Endothelial cell of umbilical vein (primary cell): Measurements from ENCODE around the gene TIAM1. TPM values are rescaled to one million over a fixed set of nuclear protein-coding genes. Genes with fewer than 3 reads are reported as not detected.

Experiments used
- BruUV-seq: library from RNA; stranded (reverse); fragments of 400-500 nt; replicated peaks from 2 replicates; lab custom pipeline; 2021; lab: Mats Ljungman, UMichigan
- CTCF ChIA-PET: fragments of 300-600, 350-600 bp; sonication (Branson Sonifier 250); formaldehyde crosslinking; loops from one replicate; lab custom pipeline; 2021; ENCODE audit warnings: antibody characterized with exemption, inconsistent platforms; lab: Charles Lee
- POLR2A ChIA-PET: fragments of 300-600, 350-600 bp; sonication (Branson Sonifier 250); formaldehyde crosslinking; loops from one replicate; lab custom pipeline; 2021; ENCODE audit warnings: antibody characterized with exemption, inconsistent platforms; lab: Charles Lee
- DNase-seq: peaks from one replicate; pipeline ENCODE4 v3.0.0-alpha.2; 2011; ENCODE audit warnings: low read depth, low spot score
- FAIRE-seq: peaks from 2 replicates; lab custom pipeline; 2011; peaks lifted over from hg19 to GRCh38; lab: Jason Lieb, UNC
- H2AFZ ChIP-seq: 2 replicates; pipeline ENCODE4 v1.6.0; 2012; ENCODE audit warnings: low read depth, low read length, control low read depth, inconsistent platforms
- H3K27ac ChIP-seq: 2 replicates; pipeline ENCODE4 v1.5.1; 2011; ENCODE audit warnings: low read depth, mild to moderate bottlenecking, control low read depth, low read length, moderate library complexity; ENCODE audit not compliant: insufficient read depth
- H3K27me3 ChIP-seq, 2 experiments: 2 replicates each; pipeline versions ENCODE4 v1.6.0 to v1.6.1; 2011; ENCODE audit warnings: low read length in 2 of 2, mixed read lengths in 1 of 2; ENCODE audit not compliant: control insufficient read depth in 2 of 2, insufficient read depth in 2 of 2
- H3K36me3 ChIP-seq, 2 experiments: 2 replicates in 1 of 2; 3 replicates in 1 of 2; pipeline ENCODE4 v1.5.1; 2011; ENCODE audit warnings: low read length in 2 of 2, mild to moderate bottlenecking in 1 of 2, moderate library complexity in 1 of 2; ENCODE audit not compliant: control insufficient read depth in 2 of 2, insufficient read depth in 2 of 2; ENCODE audit errors: extremely low read depth in 1 of 2
- H3K4me1 ChIP-seq: 3 replicates; pipeline ENCODE4 v1.5.1; 2011; ENCODE audit warnings: mild to moderate bottlenecking, low read length; ENCODE audit not compliant: control insufficient read depth, insufficient read depth; ENCODE audit errors: extremely low read depth
- H3K4me2 ChIP-seq: 2 replicates; pipeline ENCODE4 v1.6.1; 2011; ENCODE audit warnings: low read length, control low read depth, mixed read lengths; ENCODE audit not compliant: insufficient read depth
- H3K4me3 ChIP-seq, 3 experiments: fragments of 200-600 bp in 1 of 3; sonication (generic), shearing (Covaris generic) in 1 of 3; replicated peaks in 1 of 3; 2 replicates each; pipeline ENCODE4 v1.5.1; 2011 to 2016; ENCODE audit warnings: control low read depth in 3 of 3, low read length in 3 of 3, mild to moderate bottlenecking in 2 of 3, inconsistent platforms in 1 of 3, low read depth in 1 of 3, moderate library complexity in 1 of 3; ENCODE audit not compliant: insufficient read depth in 1 of 3
- H3K79me2 ChIP-seq: 2 replicates; pipeline ENCODE4 v1.6.0; 2012; ENCODE audit warnings: low read length, inconsistent platforms; ENCODE audit not compliant: control insufficient read depth, insufficient read depth
- H3K9ac ChIP-seq: replicated peaks from 2 replicates; pipeline ENCODE3; 2011; ENCODE audit warnings: low read length, control low read depth; ENCODE audit not compliant: insufficient read depth; ENCODE audit errors: extremely low read depth
- H3K9me1 ChIP-seq: replicated peaks from 3 replicates; pipeline ENCODE4 v1.6.0; 2011; ENCODE audit warnings: mild to moderate bottlenecking, low read length; ENCODE audit not compliant: control insufficient read depth, insufficient read depth; ENCODE audit errors: extremely low read depth
- H3K9me3 ChIP-seq: replicated peaks from 2 replicates; pipeline ENCODE4 v1.5.1; 2012; ENCODE audit warnings: low read length, inconsistent platforms; ENCODE audit not compliant: control insufficient read depth, insufficient read depth
- H4K20me1 ChIP-seq: replicated peaks from 2 replicates; pipeline ENCODE3; 2011; ENCODE audit warnings: mild to moderate bottlenecking, low read length; ENCODE audit not compliant: control insufficient read depth, insufficient read depth; ENCODE audit errors: extremely low read depth
- EZH2 ChIP-seq: IDR thresholded peaks from 2 replicates; pipeline ENCODE4 v1.6.1; 2012; ENCODE audit warnings: borderline replicate concordance, low read depth, mild to moderate bottlenecking, moderate library complexity, low read length, inconsistent platforms; ENCODE audit not compliant: severe bottlenecking
- FOS ChIP-seq: IDR thresholded peaks from 2 replicates; pipeline ENCODE4 v1.6.1; 2011; ENCODE audit warnings: mild to moderate bottlenecking, low read length, moderate library complexity, borderline replicate concordance; ENCODE audit not compliant: insufficient read depth
- GATA2 ChIP-seq: IDR thresholded peaks from 2 replicates; pipeline ENCODE4 v1.7.0; 2011; ENCODE audit warnings: low read depth, mild to moderate bottlenecking, moderate library complexity, mixed read lengths, low read length; ENCODE audit not compliant: insufficient read length, insufficient read depth
- JUN ChIP-seq: IDR thresholded peaks from 2 replicates; pipeline ENCODE4 v1.6.1; 2011; ENCODE audit warnings: borderline replicate concordance, low read depth; ENCODE audit not compliant: insufficient read length, insufficient read depth
- MYC ChIP-seq: IDR thresholded peaks from one replicate; pipeline ENCODE4 v1.6.1; 2011; ENCODE audit warnings: mild to moderate bottlenecking, low read depth, low read length
- POLR2AphosphoS5 ChIP-seq: IDR thresholded peaks from 2 replicates; pipeline ENCODE4 v1.6.1; 2012; ENCODE audit warnings: low read depth, mild to moderate bottlenecking, control low read depth, low read length, moderate library complexity; ENCODE audit not compliant: insufficient read depth
- dilution Hi-C: fragments of 300-500 bp; cut with MboI; formaldehyde crosslinking; loops from one replicate; pipeline ENCODE4 v1.15.0; 2019; ENCODE audit warnings: low sequenced_read_pairs; ENCODE audit not compliant: extremely low pct_ligation_motif_present
- intact Hi-C: fragments of 100-400 bp; cut with micrococcal nuclease; formaldehyde crosslinking; loops from one replicate; pipeline ENCODE4 v1.10.0; 2022
- polyA plus RNA-seq, 4 experiments: library from polyadenylated mRNA; depleted of rRNA in 3 of 4; stranded (reverse) in 3 of 4; unstranded in 1 of 4; fragments of >200 nt; gene quantifications; 2 replicates each; pipeline versions ENCODE4 v1.2.1 to v1.2.3, GENCODE V29; 2011 to 2012; ENCODE audit warnings: missing spikeins in 1 of 4
- total RNA-seq: library from RNA; stranded (reverse); gene quantifications from 2 replicates; pipeline ENCODE4 v1.2.3, GENCODE V29; 2021
- TF ChIP-seq, protein P1 (sequence below): IDR thresholded peaks from 2 replicates; pipeline ENCODE4 v1.6.1; 2011; ENCODE audit not compliant: insufficient read depth, insufficient read length
- TF ChIP-seq, protein P2 (sequence below), 2 donors: IDR thresholded peaks; 1 replicate in 1 of 2; 2 replicates in 1 of 2; pipeline ENCODE4 v1.5.1; 2011; ENCODE audit warnings: low read length in 2 of 2, mild to moderate bottlenecking in 2 of 2, moderate library complexity in 2 of 2, control low read depth in 1 of 2, inconsistent platforms in 1 of 2, low read depth in 1 of 2; ENCODE audit not compliant: insufficient read depth in 1 of 2; ENCODE audit errors: extremely low read depth in 1 of 2

The TIAM1 gene
- total and polyA plus RNA-seq, 2 donors (not counting 3 experiments of a cell fraction or from before 2014, with no cell fraction given): 0.21 to 0.86 TPM

DNA sequence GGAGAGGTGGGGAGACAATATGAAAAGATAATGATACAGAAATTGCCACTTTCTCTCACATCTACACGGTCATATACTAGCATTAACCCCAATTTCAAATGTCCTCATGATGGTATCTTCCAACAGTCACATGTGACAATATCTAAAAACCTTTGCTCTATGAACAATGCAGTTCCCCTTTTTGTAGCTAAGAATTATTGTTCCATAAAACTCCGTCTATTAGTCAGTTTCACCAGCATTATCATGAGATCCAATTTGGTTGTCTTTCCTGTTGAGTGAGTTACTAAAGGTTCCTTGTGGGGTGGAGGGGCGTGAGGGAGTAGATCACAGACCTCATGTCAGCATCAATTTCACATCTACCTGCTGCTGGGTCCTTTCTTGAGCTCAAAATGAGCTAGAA is 1.7 kb downstream of the TIAM1 start:
- no peak for TF ChIP-seq FOS
- TF ChIP-seq, protein P1, sequence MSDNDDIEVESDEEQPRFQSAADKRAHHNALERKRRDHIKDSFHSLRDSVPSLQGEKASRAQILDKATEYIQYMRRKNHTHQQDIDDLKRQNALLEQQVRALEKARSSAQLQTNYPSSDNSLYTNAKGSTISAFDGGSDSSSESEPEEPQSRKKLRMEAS: no peak
- no peak for TF ChIP-seq POLR2AphosphoS5
- no peak for TF ChIP-seq GATA2
- no peak for TF ChIP-seq MYC
- TF ChIP-seq, protein P2, sequence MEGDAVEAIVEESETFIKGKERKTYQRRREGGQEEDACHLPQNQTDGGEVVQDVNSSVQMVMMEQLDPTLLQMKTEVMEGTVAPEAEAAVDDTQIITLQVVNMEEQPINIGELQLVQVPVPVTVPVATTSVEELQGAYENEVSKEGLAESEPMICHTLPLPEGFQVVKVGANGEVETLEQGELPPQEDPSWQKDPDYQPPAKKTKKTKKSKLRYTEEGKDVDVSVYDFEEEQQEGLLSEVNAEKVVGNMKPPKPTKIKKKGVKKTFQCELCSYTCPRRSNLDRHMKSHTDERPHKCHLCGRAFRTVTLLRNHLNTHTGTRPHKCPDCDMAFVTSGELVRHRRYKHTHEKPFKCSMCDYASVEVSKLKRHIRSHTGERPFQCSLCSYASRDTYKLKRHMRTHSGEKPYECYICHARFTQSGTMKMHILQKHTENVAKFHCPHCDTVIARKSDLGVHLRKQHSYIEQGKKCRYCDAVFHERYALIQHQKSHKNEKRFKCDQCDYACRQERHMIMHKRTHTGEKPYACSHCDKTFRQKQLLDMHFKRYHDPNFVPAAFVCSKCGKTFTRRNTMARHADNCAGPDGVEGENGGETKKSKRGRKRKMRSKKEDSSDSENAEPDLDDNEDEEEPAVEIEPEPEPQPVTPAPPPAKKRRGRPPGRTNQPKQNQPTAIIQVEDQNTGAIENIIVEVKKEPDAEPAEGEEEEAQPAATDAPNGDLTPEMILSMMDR (IDR thresholded peaks at IDR 0.05; ENCODE audit: extremely low read depth in 1 of 2, insufficient read depth in 1 of 2, low read depth in 1 of 2, low read length in 2 of 2): no peak
- no peak for TF ChIP-seq JUN
- no peak for TF ChIP-seq EZH2
- H3K79me2 ChIP-seq: no peaks in the 10 kb centered on the region
- no TSS peak for BruUV-seq
- H3K36me3 ChIP-seq: no peaks in the 10 kb centered on the region
- intact Hi-C loops (no loop called here), dilution Hi-C loops (no loop called here)
- no peak overlapping the region for H3K27ac ChIP-seq
- H3K4me1 ChIP-seq: no peaks in the 10 kb centered on the region
- H4K20me1 ChIP-seq: no peaks in the 10 kb centered on the region
- DNase-seq (no peak), FAIRE-seq (no peak)
- no peak overlapping the region for H3K4me2 ChIP-seq
- H3K9me3 ChIP-seq: no peaks in the 10 kb centered on the region
- H3K4me3 ChIP-seq: no peak overlapping the region
- ChIA-PET CTCF (no interaction called here), POLR2A (no interaction called here)
- no peak overlapping the region for H3K9ac ChIP-seq
- H2AFZ ChIP-seq: no peak overlapping the region
- no peaks in the 10 kb centered on the region for H3K9me1 ChIP-seq
- H3K27me3 ChIP-seq: peaks cover 4 to 37% of the 10 kb centered on the region in 2 experiments
